Measurements from ENCODE around the gene OCIAD2.

DNA sequence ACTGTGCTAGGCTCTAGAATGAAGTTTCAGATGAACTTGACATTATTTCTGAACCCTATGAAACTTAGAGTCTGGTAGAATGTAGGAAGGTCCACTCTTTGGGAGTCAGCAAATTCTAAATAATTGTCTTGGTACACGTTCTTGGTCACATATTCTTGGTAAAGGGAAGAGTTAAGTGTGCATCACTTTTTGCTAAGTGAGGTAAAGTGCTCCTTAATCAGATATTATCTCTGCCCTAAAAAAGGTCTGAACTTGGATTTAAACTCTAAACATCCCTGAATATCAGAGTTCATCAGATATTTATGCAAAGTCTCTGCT lies 7.2 kb downstream of the OCIAD2 start:
- TF ChIP-seq, protein P1, sequence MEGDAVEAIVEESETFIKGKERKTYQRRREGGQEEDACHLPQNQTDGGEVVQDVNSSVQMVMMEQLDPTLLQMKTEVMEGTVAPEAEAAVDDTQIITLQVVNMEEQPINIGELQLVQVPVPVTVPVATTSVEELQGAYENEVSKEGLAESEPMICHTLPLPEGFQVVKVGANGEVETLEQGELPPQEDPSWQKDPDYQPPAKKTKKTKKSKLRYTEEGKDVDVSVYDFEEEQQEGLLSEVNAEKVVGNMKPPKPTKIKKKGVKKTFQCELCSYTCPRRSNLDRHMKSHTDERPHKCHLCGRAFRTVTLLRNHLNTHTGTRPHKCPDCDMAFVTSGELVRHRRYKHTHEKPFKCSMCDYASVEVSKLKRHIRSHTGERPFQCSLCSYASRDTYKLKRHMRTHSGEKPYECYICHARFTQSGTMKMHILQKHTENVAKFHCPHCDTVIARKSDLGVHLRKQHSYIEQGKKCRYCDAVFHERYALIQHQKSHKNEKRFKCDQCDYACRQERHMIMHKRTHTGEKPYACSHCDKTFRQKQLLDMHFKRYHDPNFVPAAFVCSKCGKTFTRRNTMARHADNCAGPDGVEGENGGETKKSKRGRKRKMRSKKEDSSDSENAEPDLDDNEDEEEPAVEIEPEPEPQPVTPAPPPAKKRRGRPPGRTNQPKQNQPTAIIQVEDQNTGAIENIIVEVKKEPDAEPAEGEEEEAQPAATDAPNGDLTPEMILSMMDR (IDR thresholded peaks at IDR 0.05 in 8 of 11, conservative IDR thresholded peaks at IDR 0.05 in 3 of 11), result no peak
- no peak for TF ChIP-seq POLR2A (IDR thresholded peaks at IDR 0.05)
- TF ChIP-seq POLR2AphosphoS5 (IDR thresholded peaks at IDR 0.05), result no peak
